NCI-H2107 treated with DMSO at 0.1 percent for 48 hours (cell line): ENCODE measurements around the gene SCO2.
"Not testable (repeated sequence)": the region's sequence is repeated elsewhere in the genome, so short reads cannot be mapped to it uniquely, and the experiment has no call there.

Experiments
- DNase-seq: peaks from one replicate; lab custom pipeline; 2025; ENCODE audit not compliant: unreplicated experiment; lab: John Stamatoyannopoulos, UW

SCO2 gene

GRCh38 chr22:50551160-50551752 lies 25.9 kb upstream of the SCO2 start:
- DNase-seq, result no peak

DNA sequence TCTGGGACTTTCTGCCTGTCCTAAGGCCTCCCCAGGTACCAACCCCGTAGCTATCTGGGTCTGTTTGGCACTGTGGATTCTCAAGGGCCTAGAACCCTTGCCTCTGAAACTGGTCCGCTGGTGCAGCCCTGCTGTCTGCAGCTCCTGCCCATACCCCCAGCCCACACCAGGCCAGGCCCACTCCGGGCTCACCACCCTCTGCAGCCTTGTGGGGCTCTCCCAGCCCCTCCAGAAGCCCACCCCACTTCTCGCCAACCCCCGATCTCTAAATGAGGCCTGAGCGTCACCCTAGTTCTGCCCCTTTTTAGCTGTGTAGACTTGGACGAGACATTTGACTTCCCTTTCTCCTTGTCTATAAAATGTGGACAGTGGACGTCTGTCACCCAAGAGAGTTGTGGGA lies 25.0 kb upstream of the SCO2 start:
- no peak for DNase-seq

GRCh38 chr22:50548921-50549790 lies 23.8 kb upstream of the SCO2 start:
- DNase-seq, result no peak

GRCh38 chr22:50548040-50548920 lies 22.9 kb upstream of the SCO2 start:
- DNase-seq, result no peak

GRCh38 chr22:50547263-50547985 lies 22.0 kb upstream of the SCO2 start:
- no peak for DNase-seq

DNA sequence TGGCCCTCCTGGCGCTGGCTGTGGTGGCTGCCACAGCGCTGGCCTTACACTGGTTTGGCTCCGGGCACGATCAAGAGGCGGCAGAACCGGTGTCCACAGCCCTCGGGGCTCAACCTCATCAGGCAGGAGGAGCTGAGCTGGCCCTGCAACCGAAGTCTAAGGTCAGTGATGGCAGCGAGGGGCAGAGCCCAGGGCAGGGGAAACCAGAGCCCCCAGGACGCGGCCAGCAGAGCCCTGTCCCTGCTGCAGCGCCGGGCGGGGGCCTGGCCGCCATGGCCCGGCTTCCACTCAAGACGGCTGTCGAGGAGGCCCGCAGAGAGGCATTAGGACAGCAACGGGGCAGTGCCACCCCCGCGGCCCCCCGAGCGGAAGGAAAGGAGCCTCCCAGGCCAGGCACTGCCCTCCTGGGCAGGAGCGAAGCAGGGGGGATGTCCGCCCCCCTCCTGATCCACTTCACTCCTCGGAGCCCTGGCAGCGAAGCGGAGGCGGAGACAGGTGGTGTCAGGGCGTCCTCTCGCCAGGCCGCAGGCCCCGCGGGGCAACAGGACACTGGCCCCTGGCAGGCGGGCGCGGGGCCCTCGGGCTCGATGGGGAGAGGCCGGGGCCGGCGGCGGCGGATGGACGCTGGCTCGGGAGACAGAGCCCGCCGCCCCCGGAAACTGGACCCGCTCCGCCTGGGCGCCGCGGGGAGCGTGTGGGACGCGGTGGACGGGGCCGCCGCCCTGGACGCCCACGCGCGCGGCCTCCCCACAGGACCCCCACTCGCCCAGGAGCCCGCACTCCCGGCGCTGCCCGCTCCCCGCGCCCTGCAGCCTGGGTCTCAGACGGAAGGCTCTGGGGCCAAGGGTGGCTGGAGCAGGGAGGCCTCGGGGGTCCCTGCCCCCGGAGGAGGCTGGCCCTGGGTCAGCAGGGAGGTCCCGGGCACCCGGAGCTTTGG lies 21.2 kb upstream of the SCO2 start:
- no peak for DNase-seq

- no peak for DNase-seq
These were observed 20.3 kb upstream of the SCO2 start, which contains the start of gene KLHDC7B for GRCh38 chr22:50545522-50546325. KLHDC7B (plus strand) TSS chr22:50545899; CDS start chr22:50546244, 345 bp downstream.

GRCh38 chr22:50544746-50545253 lies 19.4 kb upstream of the SCO2 start:
- DNase-seq, result no peak

GRCh38 chr22:50544078-50544745 lies 18.8 kb upstream of the SCO2 start:
- no peak for DNase-seq

GRCh38 chr22:50542416-50542927 lies 17.1 kb upstream of the SCO2 start:
- no peak for DNase-seq

- DNase-seq, result not testable (repeated sequence)
These were observed 16.2 kb upstream of the SCO2 start for GRCh38 chr22:50541667-50542026.

DNA sequence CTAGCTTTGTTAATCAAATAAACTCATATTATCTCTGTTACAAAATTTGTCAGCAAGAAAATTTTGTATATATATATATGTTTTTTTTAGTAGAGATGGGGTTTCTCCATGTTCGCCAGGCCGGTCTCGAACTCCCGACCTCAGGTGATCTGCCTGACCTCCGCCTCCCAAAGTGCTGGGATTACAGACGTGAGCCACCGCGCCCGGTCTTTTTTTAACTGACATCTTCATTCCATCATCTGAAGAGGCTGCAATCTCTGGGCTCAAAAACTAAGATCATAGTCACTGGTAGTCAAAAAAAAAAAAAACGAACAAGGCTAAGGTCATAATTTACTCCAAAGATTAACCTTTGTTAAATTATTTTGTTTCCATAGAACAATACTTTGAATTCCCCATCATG lies 15.0 kb upstream of the SCO2 start:
- no peak for DNase-seq

DNA sequence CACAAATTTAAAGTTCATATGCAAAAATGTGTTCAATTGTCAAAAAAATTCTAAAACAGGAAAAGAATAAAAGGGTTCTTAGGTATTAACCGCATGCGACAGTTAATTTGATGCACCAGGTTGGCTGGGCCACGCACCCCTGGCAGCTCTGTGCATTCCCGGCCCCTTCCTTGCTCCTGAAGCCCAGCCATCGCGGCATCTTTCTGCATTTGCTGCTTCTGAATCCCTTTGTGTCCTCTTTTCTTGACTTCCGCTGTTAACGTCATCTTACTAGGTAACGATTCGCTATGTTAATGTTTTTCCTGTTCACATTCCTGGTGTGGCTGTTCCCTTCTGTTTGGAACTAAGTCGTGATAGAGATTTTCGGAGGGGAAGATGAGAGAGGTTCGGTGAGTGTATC lies 12.4 kb upstream of the SCO2 start:
- no peak for DNase-seq

- DNase-seq, result no peak
These were observed 10.8 kb upstream of the SCO2 start for GRCh38 chr22:50536226-50536625.

DNA sequence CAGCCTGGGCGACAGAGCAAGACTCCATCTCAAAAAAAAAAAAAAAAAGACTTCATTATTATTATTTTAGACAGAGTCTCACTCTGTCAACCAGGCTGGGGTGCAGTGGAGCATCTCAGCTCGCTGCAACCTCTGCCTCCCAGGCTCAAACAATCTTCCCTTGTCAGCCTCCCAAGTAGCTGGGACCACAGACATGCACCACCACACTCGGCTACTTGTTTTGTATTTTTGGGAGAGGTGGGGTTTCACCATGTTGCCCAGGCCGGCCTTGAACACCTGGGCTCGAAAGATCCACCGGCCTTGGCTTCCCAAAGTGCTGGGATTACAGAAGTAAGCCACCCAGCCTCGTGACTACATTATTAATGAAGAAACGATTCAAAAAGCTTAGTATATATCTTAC lies 9.7 kb upstream of the SCO2 start:
- no peak for DNase-seq

DNA sequence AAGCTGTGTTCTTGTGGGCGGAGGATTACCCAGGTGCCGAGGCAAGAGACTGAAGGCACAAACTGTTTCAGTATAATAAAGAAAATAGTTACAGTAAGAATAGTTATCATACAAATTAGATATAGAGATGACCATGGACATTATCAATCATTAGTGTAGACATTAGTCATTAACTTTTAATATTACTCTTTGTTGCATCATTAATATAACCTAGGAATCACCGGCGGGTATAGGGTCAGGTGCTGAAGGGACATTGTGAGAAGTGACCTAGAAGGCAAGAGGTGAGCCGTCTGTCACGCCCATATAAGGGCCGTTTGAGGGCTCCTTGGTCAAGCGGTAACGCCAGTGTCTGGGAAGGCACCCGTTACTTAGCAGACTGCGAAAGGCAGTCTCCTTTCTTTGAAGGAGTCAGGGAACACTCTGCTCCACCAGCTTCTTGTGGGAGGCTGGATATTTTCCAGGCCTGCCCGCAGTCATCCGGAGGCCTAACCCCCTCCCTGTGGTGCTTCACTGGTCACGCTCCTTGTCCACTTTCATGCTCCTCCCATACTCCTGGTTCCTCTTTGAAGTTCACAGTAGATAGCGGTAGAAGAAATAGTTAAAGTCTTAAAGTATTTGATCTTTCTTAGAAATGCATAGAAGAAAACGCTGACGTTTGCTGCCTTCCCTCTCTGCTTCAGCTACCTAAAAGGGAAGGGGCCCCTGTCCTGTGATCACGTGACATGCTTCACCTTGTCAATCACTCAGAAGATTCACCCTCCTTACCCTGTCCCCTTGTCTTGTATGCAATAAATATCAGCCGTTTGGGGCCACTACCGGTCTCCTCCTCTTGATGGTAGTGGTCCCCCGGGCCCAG lies 8.7 kb upstream of the SCO2 start:
- DNase-seq, result not testable (repeated sequence)
